Nephron (organoid): ENCODE results near the gene STAB2.

ENCODE experiments used
- H3K27ac Mint-ChIP-seq, 3 experiments: 2 replicates each; pipeline ENCODE4 v1.8.0; 2020; ENCODE audit warnings: mixed read lengths in 3 of 3, mild to moderate bottlenecking in 2 of 3, moderate library complexity in 1 of 3
- H3K27me3 Mint-ChIP-seq: 2 replicates; pipeline ENCODE4 v1.8.0; 2021; ENCODE audit warnings: low read depth, mild to moderate bottlenecking, moderate library complexity, mixed read lengths
- H3K36me3 Mint-ChIP-seq: 2 replicates; pipeline ENCODE4 v1.8.0; 2020; ENCODE audit warnings: low read depth, mixed read lengths
- H3K4me1 Mint-ChIP-seq: 2 replicates; pipeline ENCODE4 v1.8.0; 2020; ENCODE audit warnings: mixed read lengths
- H3K4me3 Mint-ChIP-seq, 3 experiments: 2 replicates each; pipeline ENCODE4 v1.8.0; 2020; ENCODE audit warnings: mild to moderate bottlenecking in 3 of 3, mixed read lengths in 3 of 3, moderate library complexity in 2 of 3
- H3K9me3 Mint-ChIP-seq: 2 replicates; pipeline ENCODE4 v1.8.0; 2020; ENCODE audit warnings: mixed read lengths
- TF ChIP-seq, protein P1 (sequence below), 3 experiments: fragments of 200-600 bp; sonication (generic); IDR thresholded peaks; one replicate each; pipeline ENCODE4 v1.5.0; 2021; ENCODE audit warnings: antibody characterized with exemption in 3 of 3; ENCODE audit not compliant: unreplicated experiment in 3 of 3

Gene STAB2

DNA sequence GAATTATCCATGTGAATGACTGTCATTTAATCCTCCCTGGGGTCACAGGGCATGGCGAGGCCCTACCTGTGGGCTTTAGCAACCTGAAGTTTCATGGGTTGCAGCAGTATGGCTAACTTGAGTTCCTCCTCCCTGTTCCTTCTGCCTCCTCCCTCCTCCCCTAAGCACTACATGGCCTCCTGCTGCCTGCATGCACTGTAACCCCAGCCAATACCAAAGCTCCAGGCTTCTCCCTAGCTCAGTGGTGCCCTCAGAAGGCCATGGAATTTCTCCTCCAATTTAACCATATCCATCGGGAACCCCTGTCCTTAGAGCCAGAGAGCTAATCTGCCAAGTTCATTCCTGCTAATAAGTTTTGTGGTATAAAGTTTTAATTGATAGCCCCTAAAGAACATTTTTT is 158.9 kb downstream of the STAB2 start:
- peaks cover 16% of the 10 kb centered on the region for H3K27me3 Mint-ChIP-seq
- H3K4me1 Mint-ChIP-seq, result peaks cover 9% of the 10 kb centered on the region
- H3K4me3 Mint-ChIP-seq, result no peak overlapping the region
- no peak overlapping the region for H3K27ac Mint-ChIP-seq
- H3K9me3 Mint-ChIP-seq, result no peaks in the 10 kb centered on the region
- TF ChIP-seq, protein P1, sequence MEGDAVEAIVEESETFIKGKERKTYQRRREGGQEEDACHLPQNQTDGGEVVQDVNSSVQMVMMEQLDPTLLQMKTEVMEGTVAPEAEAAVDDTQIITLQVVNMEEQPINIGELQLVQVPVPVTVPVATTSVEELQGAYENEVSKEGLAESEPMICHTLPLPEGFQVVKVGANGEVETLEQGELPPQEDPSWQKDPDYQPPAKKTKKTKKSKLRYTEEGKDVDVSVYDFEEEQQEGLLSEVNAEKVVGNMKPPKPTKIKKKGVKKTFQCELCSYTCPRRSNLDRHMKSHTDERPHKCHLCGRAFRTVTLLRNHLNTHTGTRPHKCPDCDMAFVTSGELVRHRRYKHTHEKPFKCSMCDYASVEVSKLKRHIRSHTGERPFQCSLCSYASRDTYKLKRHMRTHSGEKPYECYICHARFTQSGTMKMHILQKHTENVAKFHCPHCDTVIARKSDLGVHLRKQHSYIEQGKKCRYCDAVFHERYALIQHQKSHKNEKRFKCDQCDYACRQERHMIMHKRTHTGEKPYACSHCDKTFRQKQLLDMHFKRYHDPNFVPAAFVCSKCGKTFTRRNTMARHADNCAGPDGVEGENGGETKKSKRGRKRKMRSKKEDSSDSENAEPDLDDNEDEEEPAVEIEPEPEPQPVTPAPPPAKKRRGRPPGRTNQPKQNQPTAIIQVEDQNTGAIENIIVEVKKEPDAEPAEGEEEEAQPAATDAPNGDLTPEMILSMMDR (IDR thresholded peaks at IDR 0.05; ENCODE audit: unreplicated experiment in 3 of 3), result no peak
- H3K36me3 Mint-ChIP-seq, result no peaks in the 10 kb centered on the region

DNA sequence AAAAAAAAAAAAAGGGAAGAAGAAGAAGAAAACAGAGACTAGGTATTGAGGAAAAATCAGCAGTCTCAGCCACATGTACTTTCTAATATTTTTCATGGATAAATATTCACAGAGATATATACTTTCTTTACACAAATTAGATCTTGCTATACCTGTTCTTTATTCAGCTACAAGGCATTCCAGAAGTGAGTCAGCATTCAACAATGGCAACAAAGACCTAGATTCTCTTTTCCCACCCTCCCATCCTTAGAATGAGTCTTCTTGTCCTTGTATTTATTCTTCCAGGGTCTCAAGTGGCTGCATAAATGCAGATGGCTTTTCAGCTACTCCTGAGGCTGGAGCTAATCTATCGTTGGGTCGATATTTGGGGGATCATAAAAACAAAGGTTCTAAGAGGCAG is 160.9 kb downstream of the STAB2 start:
- TF ChIP-seq, protein P1 (IDR thresholded peaks at IDR 0.05; ENCODE audit: unreplicated experiment in 3 of 3), result no peak
- Mint-ChIP-seq H3K9me3 (no peaks in the 10 kb centered on the region), H3K36me3 (no peaks in the 10 kb centered on the region), H3K4me3 (no peak overlapping the region), H3K27me3 (peaks cover 13% of the 10 kb centered on the region), H3K27ac (no peak overlapping the region), H3K4me1 (peaks cover 18% of the 10 kb centered on the region)

DNA sequence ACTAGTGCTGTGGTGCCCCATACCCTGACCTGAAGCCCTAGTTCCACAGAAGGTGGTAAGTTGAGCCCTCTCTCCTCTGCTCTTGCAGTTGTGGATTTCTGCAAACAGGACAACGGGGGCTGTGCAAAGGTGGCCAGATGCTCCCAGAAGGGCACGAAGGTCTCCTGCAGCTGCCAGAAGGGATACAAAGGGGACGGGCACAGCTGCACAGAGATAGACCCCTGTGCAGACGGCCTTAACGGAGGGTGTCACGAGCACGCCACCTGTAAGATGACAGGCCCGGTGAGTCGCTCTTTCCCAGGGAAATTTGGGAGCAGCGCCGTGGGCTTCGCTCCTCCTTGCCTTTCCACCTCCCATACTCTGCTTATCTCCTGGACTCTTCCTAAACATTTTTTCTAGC is 161.8 kb downstream of the STAB2 start:
- H3K4me1 Mint-ChIP-seq, result peaks cover 18% of the 10 kb centered on the region
- no peak overlapping the region for H3K4me3 Mint-ChIP-seq
- peaks cover 13% of the 10 kb centered on the region for H3K27me3 Mint-ChIP-seq
- H3K9me3 Mint-ChIP-seq, result no peaks in the 10 kb centered on the region
- TF ChIP-seq, protein P1 (IDR thresholded peaks at IDR 0.05; ENCODE audit: unreplicated experiment in 3 of 3), result no peak
- H3K36me3 Mint-ChIP-seq, result no peaks in the 10 kb centered on the region
- H3K27ac Mint-ChIP-seq, result no peak overlapping the region

DNA sequence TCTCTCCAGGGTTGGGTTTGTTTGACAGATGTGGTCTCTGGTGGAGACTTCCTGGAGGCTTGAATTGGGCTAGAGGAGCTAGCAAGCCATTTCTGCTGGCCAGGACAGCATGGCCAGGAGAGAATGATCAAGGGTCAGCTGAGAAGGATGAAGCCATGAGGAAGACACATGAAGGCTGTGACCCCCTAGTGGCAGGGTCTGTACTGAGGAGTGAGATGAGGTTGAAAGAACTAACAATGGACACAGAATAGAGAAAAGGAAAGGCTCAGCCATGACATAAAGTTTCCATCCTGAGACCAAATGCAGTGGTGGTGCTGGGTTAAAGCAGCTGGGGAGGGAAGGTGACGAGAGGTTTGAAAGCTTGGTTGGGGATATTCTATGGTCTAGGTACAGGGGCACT is 164.1 kb downstream of the STAB2 start:
- Mint-ChIP-seq H3K4me3 (no peak overlapping the region), H3K27ac (no peak overlapping the region), H3K27me3 (peaks cover 13% of the 10 kb centered on the region), H3K4me1 (peaks cover 18% of the 10 kb centered on the region), H3K9me3 (no peaks in the 10 kb centered on the region), H3K36me3 (no peaks in the 10 kb centered on the region)
- TF ChIP-seq, protein P1 (IDR thresholded peaks at IDR 0.05; ENCODE audit: unreplicated experiment in 3 of 3), result no peak

DNA sequence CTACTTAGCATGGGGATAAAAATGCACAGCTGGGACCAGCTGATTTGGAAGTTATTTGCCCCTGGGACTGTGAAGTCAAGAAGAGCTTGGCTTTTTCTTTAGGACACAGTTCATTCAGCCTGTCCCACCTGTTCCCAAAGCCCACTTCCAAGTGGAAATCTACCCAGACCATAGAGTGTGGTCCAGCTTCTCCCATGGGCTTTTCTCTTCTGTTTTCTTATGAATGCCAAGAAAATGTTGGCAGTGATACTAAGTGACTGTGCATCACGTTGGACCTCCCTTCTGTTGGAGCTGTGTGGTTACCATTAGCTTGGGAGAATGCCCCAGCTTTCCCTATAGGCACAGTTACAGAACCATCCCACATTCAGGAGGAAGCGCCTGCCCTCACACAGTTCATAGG is 164.5 kb downstream of the STAB2 start:
- no peak overlapping the region for H3K4me3 Mint-ChIP-seq
- peaks cover 18% of the 10 kb centered on the region for H3K4me1 Mint-ChIP-seq
- H3K36me3 Mint-ChIP-seq, result no peaks in the 10 kb centered on the region
- no peaks in the 10 kb centered on the region for H3K9me3 Mint-ChIP-seq
- H3K27ac Mint-ChIP-seq, result no peak overlapping the region
- TF ChIP-seq, protein P1 (IDR thresholded peaks at IDR 0.05; ENCODE audit: unreplicated experiment in 3 of 3), result no peak
- peaks cover 13% of the 10 kb centered on the region for H3K27me3 Mint-ChIP-seq

DNA sequence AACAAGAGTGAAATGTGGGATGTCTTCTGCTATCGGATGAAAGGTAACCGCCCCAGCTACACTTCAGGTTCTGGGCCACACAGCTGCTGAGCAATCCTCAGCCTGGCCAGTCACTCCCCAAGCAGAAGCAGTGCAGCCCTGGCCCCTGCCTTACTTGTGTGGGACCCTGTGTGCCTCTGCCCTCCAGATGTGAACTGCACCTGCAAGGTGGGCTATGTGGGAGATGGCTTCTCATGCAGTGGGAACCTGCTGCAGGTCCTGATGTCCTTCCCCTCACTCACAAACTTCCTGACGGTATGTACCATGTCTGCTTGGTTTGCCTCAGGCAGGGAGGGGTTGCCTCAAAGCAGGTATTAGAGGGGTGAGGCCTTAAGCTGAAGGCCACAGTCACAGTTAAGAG is 168.4 kb downstream of the STAB2 start:
- no peaks in the 10 kb centered on the region for H3K36me3 Mint-ChIP-seq
- H3K4me3 Mint-ChIP-seq, result no peak overlapping the region
- H3K27ac Mint-ChIP-seq, result no peak overlapping the region
- no peaks in the 10 kb centered on the region for H3K9me3 Mint-ChIP-seq
- peaks cover 12% of the 10 kb centered on the region for H3K4me1 Mint-ChIP-seq
- TF ChIP-seq, protein P1 (IDR thresholded peaks at IDR 0.05; ENCODE audit: unreplicated experiment in 3 of 3), result no peak
- peaks cover 9% of the 10 kb centered on the region for H3K27me3 Mint-ChIP-seq
